K562 (cell line): ENCODE data around the gene STAB2. TPM values are rescaled to one million over a fixed set of nuclear protein-coding genes. Genes with fewer than 3 reads are reported as not detected.
A peak's percentile ranks its signal among the peaks of the same experiment; 100 is the strongest.

Source experiments
- ATAC-seq: fragments of 200-7000 bp; cut with Tn5 transposase; 3 replicates; pipeline ENCODE4 v1.9.1; 2020; ENCODE audit warnings: moderate library complexity
- BruUV-seq: library from RNA; stranded (reverse); fragments of 400-500 nt; replicated peaks from 2 replicates; lab custom pipeline; 2021; lab: Mats Ljungman, UMichigan
- CTCF ChIA-PET: fragments of 300-600 bp; formaldehyde crosslinking; extraction: SDS; loops from one replicate; lab custom pipeline; 2021; ENCODE audit warnings: low intra/inter-chr PET ratio; lab: Yijun Ruan, JAX
- POLR2A ChIA-PET: fragments of 300-600, 350-650 bp; sonication (Branson Sonifier 250); formaldehyde crosslinking; extraction: SDS; loops from one replicate; lab custom pipeline; 2021; ENCODE audit warnings: antibody characterized with exemption, inconsistent platforms; lab: Yijun Ruan, JAX
- DNase-seq, 4 experiments: peaks; one replicate each; pipeline versions ENCODE4 v3.0.0 to v3.0.0-alpha.2; 2011 to 2018; ENCODE audit warnings: low spot score in 3 of 4, mixed read lengths in 3 of 4; ENCODE audit errors: extremely low read depth in 1 of 4
- FAIRE-seq: peaks from 2 replicates; lab custom pipeline; 2011; peaks lifted over from hg19 to GRCh38; lab: Jason Lieb, UNC
- H2AFZ ChIP-seq: 2 replicates; pipeline ENCODE4 v1.6.0; 2011; ENCODE audit warnings: low read depth, low read length, control low read depth, inconsistent platforms
- H3K27ac ChIP-seq: fragments of 200-600 bp; 3 replicates; pipeline ENCODE4 v1.8.0; 2011; ENCODE audit warnings: low read depth, mild to moderate bottlenecking, control low read depth, inconsistent platforms, low read length, moderate library complexity, mixed read lengths; ENCODE audit errors: extremely low read depth
- H3K27me3 ChIP-seq, 2 experiments: fragments of 300-600 bp in 1 of 2; 2 replicates in 1 of 2; 3 replicates in 1 of 2; pipeline versions ENCODE4 v1.6.0 to v1.8.0; 2011; ENCODE audit warnings: inconsistent platforms in 2 of 2, low read length in 2 of 2, mild to moderate bottlenecking in 1 of 2, mixed read lengths in 1 of 2, moderate library complexity in 1 of 2; ENCODE audit not compliant: control insufficient read depth in 2 of 2, insufficient read depth in 2 of 2
- H3K36me3 ChIP-seq: fragments of 300-600 bp; 3 replicates; pipeline ENCODE4 v1.8.0; 2011; ENCODE audit warnings: mild to moderate bottlenecking, low read length, inconsistent platforms; ENCODE audit not compliant: control insufficient read depth, insufficient read depth
- H3K4me1 ChIP-seq, 2 experiments: fragments of 200-600 bp in 1 of 2; replicated peaks in 1 of 2; 2 replicates in 1 of 2; 3 replicates in 1 of 2; pipeline versions ENCODE4 v1.5.1 to v1.8.0; 2011; ENCODE audit warnings: inconsistent platforms in 2 of 2, low read length in 2 of 2, mild to moderate bottlenecking in 1 of 2, mixed read lengths in 1 of 2, moderate library complexity in 1 of 2; ENCODE audit not compliant: control insufficient read depth in 2 of 2, insufficient read depth in 2 of 2
- H3K4me2 ChIP-seq: 2 replicates; pipeline ENCODE4 v1.6.1; 2011; ENCODE audit warnings: low read length, control low read depth, inconsistent platforms, mixed read lengths; ENCODE audit not compliant: insufficient read depth
- H3K4me3 ChIP-seq: fragments of 200-600 bp; sonication (generic), shearing (Covaris generic); 2 replicates; pipeline ENCODE4 v1.5.1; 2016; ENCODE audit warnings: control low read depth, inconsistent platforms
- H3K79me2 ChIP-seq: fragments of 200-600 bp; 3 replicates; pipeline ENCODE4 v1.8.0; 2011; ENCODE audit warnings: low read length, inconsistent platforms; ENCODE audit not compliant: control insufficient read depth, insufficient read depth
- H3K9ac ChIP-seq, 2 experiments: 2 replicates each; pipeline versions ENCODE4 v1.6.0 to v1.6.1; 2011; ENCODE audit warnings: low read depth in 2 of 2, low read length in 2 of 2, control low read depth in 1 of 2, inconsistent platforms in 1 of 2, mild to moderate bottlenecking in 1 of 2, mixed read lengths in 1 of 2; ENCODE audit not compliant: insufficient read depth in 1 of 2
- H3K9me1 ChIP-seq: one replicate; pipeline ENCODE4 v1.6.0; 2011; ENCODE audit warnings: inconsistent platforms, mild to moderate bottlenecking, low read length, moderate library complexity; ENCODE audit not compliant: control insufficient read depth, insufficient read depth
- H3K9me3 ChIP-seq: replicated peaks from 2 replicates; pipeline ENCODE4 v1.5.1; 2011; ENCODE audit warnings: low read depth, low read length, inconsistent platforms; ENCODE audit not compliant: control insufficient read depth, insufficient read depth
- H4K20me1 ChIP-seq: replicated peaks from 2 replicates; pipeline ENCODE4 v1.6.1; 2011; ENCODE audit warnings: low read length, inconsistent platforms, mixed read lengths; ENCODE audit not compliant: control insufficient read depth, insufficient read depth
- CREB3 ChIP-seq: fragments of 450-650 bp; conservative IDR thresholded peaks from 2 replicates; pipeline ENCODE4 v1.6.1; 2016; ENCODE audit warnings: missing genetic modification characterization, low read depth, mild to moderate bottlenecking, missing compliant biosample characterization, moderate library complexity
- CTCF ChIP-seq, 3 experiments: IDR thresholded peaks in 2 of 3; conservative IDR thresholded peaks in 1 of 3; 2 replicates each; pipeline ENCODE4 v1.5.1; 2011 to 2012; ENCODE audit warnings: low read length in 3 of 3, mild to moderate bottlenecking in 3 of 3, control low read depth in 2 of 3, improper control_type of control experiment in 1 of 3, inconsistent platforms in 1 of 3, low read depth in 1 of 3, mixed read lengths in 1 of 3, moderate library complexity in 1 of 3; ENCODE audit not compliant: insufficient read depth in 2 of 3
- RAD21 ChIP-seq, 2 experiments: fragments of 250-450 bp in 1 of 2; fragments of 450-650 bp in 1 of 2; sonication (Bioruptor Pico) in 1 of 2; formaldehyde crosslinking in 1 of 2; IDR thresholded peaks in 1 of 2; conservative IDR thresholded peaks in 1 of 2; 2 replicates each; pipeline versions ENCODE4 v1.4.0 to v1.8.0; 2020 to 2022; ENCODE audit warnings: mild to moderate bottlenecking in 2 of 2, moderate library complexity in 1 of 2
- SUPT5H ChIP-seq: fragments of 450-650 bp; IDR thresholded peaks from 2 replicates; pipeline ENCODE4 v1.6.1; 2016
- WGBS: fragments of 100-300 bp; shearing (Covaris generic); methylation state at CpG from one replicate; pipeline ENCODE4 v1.1.6; 2016; ENCODE audit warnings: low coverage, mixed read lengths; ENCODE audit not compliant: insufficient coverage; ENCODE audit errors: missing lambda C conversion rate; 5-methylcytosine and 5-hydroxymethylcytosine counted together
- in situ Hi-C: fragments of 300-500 bp; cut with MboI; formaldehyde crosslinking; loops from 4 replicates; pipeline ENCODE4 v1.15.0; 2018; ENCODE audit warnings: inconsistent platforms, mixed read lengths
- intact Hi-C: fragments of 100-400 bp; cut with micrococcal nuclease; formaldehyde crosslinking; loops from 2 replicates; pipeline ENCODE4 v1.14.2; 2022
- polyA plus RNA-seq, 8 experiments: library from polyadenylated mRNA; depleted of rRNA in 4 of 8; stranded (reverse) in 5 of 8; unstranded in 3 of 8; fragments of >200 nt; fragmentation: Nextera tagmentation in 2 of 8; fragmentation: Illumina TruSeq in 1 of 8; extraction: Ambion mirVana in 2 of 8; extraction: Trizol in 1 of 8; gene quantifications; 2 replicates each; pipeline versions ENCODE4 v1.2.1 to v1.2.3, GENCODE V29; 2011 to 2014; ENCODE audit warnings: inconsistent platforms in 1 of 8, missing spikeins in 1 of 8
- total RNA-seq, 7 experiments: library from RNA; depleted of rRNA in 6 of 7; stranded (reverse); fragments of >200 nt in 6 of 7; fragmentation: Illumina TruSeq in 2 of 7; extraction: Trizol in 2 of 7; gene quantifications; 2 replicates each; pipeline versions ENCODE4 v1.2.1 to v1.2.3, GENCODE V29; 2011 to 2021; ENCODE audit warnings: low replicate concordance in 1 of 7
- TF ChIP-seq, protein P1 (sequence below): IDR thresholded peaks from 2 replicates; pipeline ENCODE4 v1.6.1; 2016; ENCODE audit warnings: missing genetic modification characterization, missing compliant biosample characterization

Gene STAB2
- total and polyA plus RNA-seq, 9 of the 15 experiments (the other 6 are each of a cell fraction or from before 2014, with no cell fraction given): 0.10 TPM; not detected in 8

DNA sequence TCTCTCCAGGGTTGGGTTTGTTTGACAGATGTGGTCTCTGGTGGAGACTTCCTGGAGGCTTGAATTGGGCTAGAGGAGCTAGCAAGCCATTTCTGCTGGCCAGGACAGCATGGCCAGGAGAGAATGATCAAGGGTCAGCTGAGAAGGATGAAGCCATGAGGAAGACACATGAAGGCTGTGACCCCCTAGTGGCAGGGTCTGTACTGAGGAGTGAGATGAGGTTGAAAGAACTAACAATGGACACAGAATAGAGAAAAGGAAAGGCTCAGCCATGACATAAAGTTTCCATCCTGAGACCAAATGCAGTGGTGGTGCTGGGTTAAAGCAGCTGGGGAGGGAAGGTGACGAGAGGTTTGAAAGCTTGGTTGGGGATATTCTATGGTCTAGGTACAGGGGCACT, 164.1 kb downstream of the STAB2 start:
- H3K4me2 ChIP-seq: no peak overlapping the region
- no peak overlapping the region for H2AFZ ChIP-seq
- H3K9me1 ChIP-seq: no peaks in the 10 kb centered on the region
- DNase-seq: peak; percentile 23 to 34 (median 28)
- in situ Hi-C loops (no loop called here), intact Hi-C loops (no loop called here)
- H3K27me3 ChIP-seq: peaks cover 9 to 21% of the 10 kb centered on the region in 2 experiments; a peak in 4 of 5 replicates
- H3K4me1 ChIP-seq: no peaks in the 10 kb centered on the region
- H3K9me3 ChIP-seq: no peaks in the 10 kb centered on the region
- H3K9ac ChIP-seq: no peak overlapping the region
- ChIA-PET CTCF (no interaction called here), POLR2A (interaction anchor here (0.7 kb wide), 1 partner anchor 20 kb away, joined by 3 read pairs; no protein-coding TSS in a partner anchor)
- 13% methylated on average over 1 of the region's 1 CpG for WGBS
- no peaks in the 10 kb centered on the region for H3K79me2 ChIP-seq
- no peaks in the 10 kb centered on the region for H3K36me3 ChIP-seq
- BruUV-seq: no TSS peak
- peak; percentile 35 for FAIRE-seq
- no peak overlapping the region for H3K27ac ChIP-seq
- no peaks in the 10 kb centered on the region; the same call in 1 of the 2 replicates for H4K20me1 ChIP-seq
- TF ChIP-seq CREB3 (tag) (no peak), SUPT5H (no peak), CTCF (IDR thresholded peaks at IDR 0.05 in 2 of 3, conservative IDR thresholded peaks at IDR 0.05 in 1 of 3; ENCODE audit: insufficient read depth in 2 of 3, low read depth in 1 of 3, low read length in 3 of 3) (peak; percentile 30 to 54 (median 36); a peak in 5 of 6 replicates), RAD21 (CRISPR knock-in tag; conservative IDR thresholded peaks at IDR 0.05 in 1 of 2, IDR thresholded peaks at IDR 0.05 in 1 of 2) (0 out of 4 replicates have a peak, but pooled peaks of 1 of the 2 experiments have one; percentile 11)
- TF ChIP-seq, protein P1, sequence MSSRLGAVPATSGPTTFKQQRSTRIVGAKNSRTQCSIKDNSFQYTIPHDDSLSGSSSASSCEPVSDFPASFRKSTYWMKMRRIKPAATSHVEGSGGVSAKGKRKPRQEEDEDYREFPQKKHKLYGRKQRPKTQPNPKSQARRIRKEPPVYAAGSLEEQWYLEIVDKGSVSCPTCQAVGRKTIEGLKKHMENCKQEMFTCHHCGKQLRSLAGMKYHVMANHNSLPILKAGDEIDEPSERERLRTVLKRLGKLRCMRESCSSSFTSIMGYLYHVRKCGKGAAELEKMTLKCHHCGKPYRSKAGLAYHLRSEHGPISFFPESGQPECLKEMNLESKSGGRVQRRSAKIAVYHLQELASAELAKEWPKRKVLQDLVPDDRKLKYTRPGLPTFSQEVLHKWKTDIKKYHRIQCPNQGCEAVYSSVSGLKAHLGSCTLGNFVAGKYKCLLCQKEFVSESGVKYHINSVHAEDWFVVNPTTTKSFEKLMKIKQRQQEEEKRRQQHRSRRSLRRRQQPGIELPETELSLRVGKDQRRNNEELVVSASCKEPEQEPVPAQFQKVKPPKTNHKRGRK (tag): no peak
- no peak overlapping the region for H3K4me3 ChIP-seq
- ATAC-seq: peak; percentile 86
